SK-N-MC (cell line): Measurements from ENCODE around the gene RNF144B.

ENCODE experiments used
- EZH2 ChIP-seq: fragments of 200-600 bp; sonication (generic); IDR thresholded peaks from one replicate; pipeline ENCODE4 v1.6.1; 2017; ENCODE audit warnings: antibody characterized with exemption
- POLR2AphosphoS5 ChIP-seq: IDR thresholded peaks from 2 replicates; pipeline ENCODE4 v1.6.1; 2012; ENCODE audit warnings: mild to moderate bottlenecking, low read depth, low read length, borderline replicate concordance

DNA sequence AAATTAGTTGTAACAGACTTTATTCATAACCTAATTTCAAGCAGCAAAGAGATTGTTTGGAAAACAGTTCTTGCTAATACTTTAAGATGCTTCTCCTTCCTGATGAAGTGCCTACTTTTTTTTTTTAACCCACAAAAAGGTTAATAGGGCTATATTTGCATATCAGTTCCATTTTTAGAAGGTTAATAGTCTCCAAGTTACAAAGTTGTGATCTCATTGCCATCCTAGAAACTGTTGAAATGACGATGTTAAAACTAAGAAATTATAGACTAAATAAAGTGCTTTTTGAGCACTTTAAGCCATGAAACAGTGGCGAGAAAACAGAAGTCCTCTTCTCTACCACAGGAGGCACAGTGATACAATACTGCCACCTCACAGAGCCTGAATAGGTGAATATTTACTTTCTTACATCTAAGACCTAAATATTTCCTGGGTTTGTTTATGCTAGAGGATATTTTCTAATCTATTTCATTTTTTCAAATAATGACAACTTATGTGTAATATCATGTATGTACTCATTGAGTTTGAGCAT, 5.3 kb downstream of the RNF144B start:
- TF ChIP-seq POLR2AphosphoS5 (no peak), EZH2 (no peak)
